ENCODE data around the gene CCDC178. TPM values are rescaled to one million over a fixed set of nuclear protein-coding genes. Genes with fewer than 3 reads are reported as not detected.

Gene CCDC178
- total RNA-seq, 1 donor from 2014 or later: 2.9 TPM

GRCh38 chr18:32891797-32892196 is 548.7 kb downstream of the CCDC178 start:
- no peak for DNase-seq (ENCODE audit: extremely low read depth, low read depth, low spot score)

- DNase-seq (ENCODE audit: extremely low read depth, low read depth, low spot score): no peak
Observed at GRCh38 chr18:32891130-32891529, 549.4 kb downstream of the CCDC178 start.

- no peak for DNase-seq (ENCODE audit: extremely low read depth, low read depth, low spot score)
Observed at GRCh38 chr18:32889615-32890593, 550.6 kb downstream of the CCDC178 start.

DNA sequence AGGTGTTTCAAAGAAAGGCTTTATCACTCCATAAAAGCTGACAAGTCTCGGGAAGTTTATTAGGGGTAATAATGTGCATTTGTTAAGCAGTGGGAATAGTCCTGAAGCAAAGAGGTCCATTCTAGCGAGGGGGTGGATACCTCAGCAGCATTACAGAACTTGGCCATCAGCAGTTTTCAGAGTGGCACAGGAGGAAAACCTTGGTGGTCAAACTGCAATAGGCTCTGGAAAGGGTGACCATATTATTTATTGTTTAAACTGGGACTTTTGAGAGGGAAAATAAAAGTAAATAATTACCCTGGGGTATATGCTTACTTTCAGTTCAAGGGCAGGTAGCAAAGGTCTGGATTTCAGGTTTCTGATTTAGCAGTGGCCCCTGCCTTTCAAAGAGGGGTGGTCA is 552.2 kb downstream of the CCDC178 start:
- DNase-seq (ENCODE audit: extremely low read depth, low read depth, low spot score): no peak

Other genes with a start within 250 kb of the CCDC178 start
- 0.19 and 0.47 TPM in 2 replicates for gene ASXL3, start 137.5 kb upstream of the CCDC178 start, total RNA-seq

Measured in glomerular endothelial cell (primary cell).